Lower lobe of right lung (tissue), 2 donors: ENCODE data around the gene CBARP. TPM values are rescaled to one million over a fixed set of nuclear protein-coding genes. Genes with fewer than 3 reads are reported as not detected.
A peak's percentile ranks its signal among the peaks of the same experiment; 100 is the strongest.

Experiments used
- ATAC-seq, 2 donors: fragments of 200-7000 bp; cut with Tn5 transposase; one replicate each; pipeline ENCODE4 v1.9.1; 2020 to 2022; ENCODE audit warnings: mild to moderate bottlenecking in 2 of 2, moderate library complexity in 2 of 2
- DNase-seq: peaks from one replicate; pipeline ENCODE4 v3.0.0-alpha.2; 2020
- H3K27ac ChIP-seq: fragments of 200-600 bp; one replicate; pipeline ENCODE4 v1.8.0; 2022
- H3K27me3 ChIP-seq: fragments of 200-600 bp; one replicate; pipeline ENCODE4 v1.8.0; 2022; ENCODE audit warnings: low read depth
- H3K36me3 ChIP-seq: fragments of 200-600 bp; one replicate; pipeline ENCODE4 v1.8.0; 2022; ENCODE audit warnings: mild to moderate bottlenecking
- H3K4me1 ChIP-seq: fragments of 200-600 bp; one replicate; pipeline ENCODE4 v1.8.0; 2022
- H3K4me3 ChIP-seq: fragments of 200-600 bp; one replicate; pipeline ENCODE4 v1.8.0; 2022; ENCODE audit warnings: mild to moderate bottlenecking
- H3K9me3 ChIP-seq: fragments of 200-600 bp; one replicate; pipeline ENCODE4 v1.8.0; 2022
- intact Hi-C: fragments of 100-400 bp; cut with DNase I; formaldehyde crosslinking; loops from one replicate; pipeline ENCODE4 v1.11.0; 2022
- total RNA-seq: library from RNA; stranded (reverse); fragmentation: NEBNext Ultra II Directional; extraction: Animal tissue kit (Norgen Biotek cat#: 25700); gene quantifications from one replicate; pipeline ENCODE4 v1.2.1, GENCODE V29; 2021
- TF ChIP-seq, protein P1 (sequence below): fragments of 200-600 bp; IDR thresholded peaks from one replicate; pipeline ENCODE4 v1.8.0; 2022; ENCODE audit warnings: antibody characterized with exemption, mild to moderate bottlenecking
- donor health status: DM: no; HTN: yes; CAD: no; lungs with severe emphysema.

Gene CBARP
- total RNA-seq, 1 donor from 2014 or later = 0.41 TPM

DNA sequence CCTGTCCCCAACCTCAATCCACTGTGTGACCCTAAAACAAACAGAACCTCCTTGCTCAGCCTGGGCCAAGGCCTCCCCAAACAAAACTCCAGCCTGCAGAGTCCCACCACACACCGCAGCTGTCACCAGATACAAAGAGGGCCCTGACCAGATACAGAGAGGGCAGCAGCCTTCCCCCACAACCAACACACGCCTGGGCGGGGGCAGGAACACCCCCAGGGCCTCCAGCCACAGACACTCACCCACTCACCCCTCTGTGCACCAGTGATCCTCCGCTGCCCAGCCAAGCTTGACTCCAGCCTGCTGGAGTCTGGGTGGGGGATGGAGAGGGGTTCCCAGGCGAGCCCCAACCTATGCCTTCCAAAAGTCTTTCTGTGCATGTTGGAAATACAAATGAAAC lies 25.4 kb upstream of the CBARP start:
- H3K27me3 ChIP-seq = no peaks in the 10 kb centered on the region
- TF ChIP-seq, protein P1, sequence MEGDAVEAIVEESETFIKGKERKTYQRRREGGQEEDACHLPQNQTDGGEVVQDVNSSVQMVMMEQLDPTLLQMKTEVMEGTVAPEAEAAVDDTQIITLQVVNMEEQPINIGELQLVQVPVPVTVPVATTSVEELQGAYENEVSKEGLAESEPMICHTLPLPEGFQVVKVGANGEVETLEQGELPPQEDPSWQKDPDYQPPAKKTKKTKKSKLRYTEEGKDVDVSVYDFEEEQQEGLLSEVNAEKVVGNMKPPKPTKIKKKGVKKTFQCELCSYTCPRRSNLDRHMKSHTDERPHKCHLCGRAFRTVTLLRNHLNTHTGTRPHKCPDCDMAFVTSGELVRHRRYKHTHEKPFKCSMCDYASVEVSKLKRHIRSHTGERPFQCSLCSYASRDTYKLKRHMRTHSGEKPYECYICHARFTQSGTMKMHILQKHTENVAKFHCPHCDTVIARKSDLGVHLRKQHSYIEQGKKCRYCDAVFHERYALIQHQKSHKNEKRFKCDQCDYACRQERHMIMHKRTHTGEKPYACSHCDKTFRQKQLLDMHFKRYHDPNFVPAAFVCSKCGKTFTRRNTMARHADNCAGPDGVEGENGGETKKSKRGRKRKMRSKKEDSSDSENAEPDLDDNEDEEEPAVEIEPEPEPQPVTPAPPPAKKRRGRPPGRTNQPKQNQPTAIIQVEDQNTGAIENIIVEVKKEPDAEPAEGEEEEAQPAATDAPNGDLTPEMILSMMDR = no peak
- no peak overlapping the region for H3K4me3 ChIP-seq
- peak overlapping the region; percentile 98 for H3K27ac ChIP-seq
- DNase-seq (no peak), ATAC-seq (no peak)
- peaks cover 2% of the 10 kb centered on the region for H3K36me3 ChIP-seq
- intact Hi-C loops = no loop called here
- H3K4me1 ChIP-seq = peaks cover 81% of the 10 kb centered on the region
- H3K9me3 ChIP-seq = no peaks in the 10 kb centered on the region

DNA sequence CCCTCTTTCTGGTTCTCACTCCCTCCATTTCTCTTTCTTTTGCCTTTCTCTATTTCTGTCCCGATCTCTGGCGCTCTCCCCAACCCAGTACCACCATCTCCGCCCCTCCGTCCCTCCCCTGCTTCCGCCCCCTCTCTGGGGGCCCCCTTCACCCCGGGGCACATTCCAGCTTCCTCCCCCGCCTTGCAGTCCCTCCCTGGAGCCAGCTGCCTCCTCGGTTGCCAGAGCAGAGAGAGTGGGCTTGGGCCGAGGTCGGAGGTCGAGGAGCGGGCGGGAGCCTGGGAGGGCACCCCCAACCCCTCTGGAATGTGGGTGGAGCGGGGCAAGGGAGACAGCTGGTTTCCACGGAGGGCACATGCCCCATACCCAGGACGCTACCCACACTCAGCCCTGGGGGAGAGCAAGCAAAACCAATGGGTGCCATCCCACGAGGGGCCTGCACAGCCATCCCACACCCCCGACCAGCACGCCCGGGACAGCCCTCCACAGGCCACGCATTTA lies 24.9 kb upstream of the CBARP start:
- no peaks in the 10 kb centered on the region for H3K27me3 ChIP-seq
- H3K4me1 ChIP-seq = peaks cover 81% of the 10 kb centered on the region
- peak overlapping the region; percentile 98 for H3K27ac ChIP-seq
- intact Hi-C loops = no loop called here
- H3K9me3 ChIP-seq = no peaks in the 10 kb centered on the region
- no peak for ATAC-seq
- H3K4me3 ChIP-seq = peak overlapping the region; percentile 76
- peaks cover 7% of the 10 kb centered on the region for H3K36me3 ChIP-seq
- no peak for DNase-seq
- TF ChIP-seq, protein P1 = no peak

DNA sequence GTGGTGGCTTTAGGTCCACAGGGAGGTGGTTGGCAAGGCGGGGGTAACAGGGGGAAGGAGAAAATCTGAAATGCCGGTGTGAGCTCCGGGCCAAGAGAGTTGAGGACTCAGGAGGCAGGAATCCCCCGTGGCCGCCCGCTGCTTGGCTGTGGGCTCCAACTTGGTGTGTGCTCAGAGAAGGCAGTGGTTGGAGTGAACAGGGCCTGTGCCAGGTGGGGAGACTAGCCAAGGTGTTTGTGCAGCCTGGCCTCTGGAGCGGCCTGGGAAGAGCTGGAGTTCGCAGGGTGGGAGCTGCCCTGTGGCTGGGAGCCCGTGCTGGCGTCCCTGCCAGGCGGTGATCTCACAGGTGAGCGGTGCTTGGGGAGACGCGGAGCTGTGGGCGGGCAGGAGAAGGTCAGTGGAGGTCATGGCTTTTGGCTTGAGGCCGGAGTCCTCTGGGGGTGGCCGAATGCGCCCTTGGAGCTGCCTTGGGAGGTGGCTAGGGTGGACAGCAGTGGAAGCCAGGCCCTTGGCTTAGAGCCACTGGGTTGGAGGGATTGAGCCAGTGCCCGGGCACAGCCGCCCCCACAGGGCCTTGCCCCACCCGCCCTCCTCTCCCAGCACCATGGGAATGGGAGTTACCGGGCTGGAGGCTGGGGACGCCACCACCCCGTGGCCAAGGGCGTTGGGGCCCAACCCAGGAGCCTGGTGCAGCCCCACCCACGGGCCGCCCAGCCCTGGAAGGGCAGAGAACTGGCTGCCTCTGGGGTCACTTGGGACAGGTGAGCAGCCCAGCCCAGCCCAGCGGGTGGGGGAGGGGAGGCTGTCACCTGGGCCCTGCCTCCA lies 24.2 kb upstream of the CBARP start:
- Histone ChIP-seq H3K4me1 (peaks cover 81% of the 10 kb centered on the region), H3K9me3 (no peaks in the 10 kb centered on the region), H3K27ac (peak overlapping the region; percentile 98), H3K27me3 (no peaks in the 10 kb centered on the region), H3K36me3 (peaks cover 12% of the 10 kb centered on the region), H3K4me3 (peak overlapping the region; percentile 76)
- TF ChIP-seq, protein P1 = no peak
- intact Hi-C loops = no loop called here
- ATAC-seq = peak; percentile 54
- DNase-seq = peak; percentile 91

DNA sequence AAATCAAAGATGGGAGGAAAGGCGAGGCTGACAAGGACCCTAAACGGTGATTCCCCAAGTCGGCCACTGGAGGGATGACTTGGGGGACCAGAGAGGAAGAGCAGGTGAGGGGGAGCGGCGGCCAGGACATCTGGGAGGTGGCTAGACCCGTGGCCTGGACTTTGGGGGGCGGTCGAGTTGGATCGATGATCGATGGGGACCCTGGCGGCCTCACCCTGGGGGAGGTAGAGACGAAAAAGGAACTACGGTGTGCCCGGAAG lies 23.7 kb upstream of the CBARP start:
- intact Hi-C loops = no loop called here

DNA sequence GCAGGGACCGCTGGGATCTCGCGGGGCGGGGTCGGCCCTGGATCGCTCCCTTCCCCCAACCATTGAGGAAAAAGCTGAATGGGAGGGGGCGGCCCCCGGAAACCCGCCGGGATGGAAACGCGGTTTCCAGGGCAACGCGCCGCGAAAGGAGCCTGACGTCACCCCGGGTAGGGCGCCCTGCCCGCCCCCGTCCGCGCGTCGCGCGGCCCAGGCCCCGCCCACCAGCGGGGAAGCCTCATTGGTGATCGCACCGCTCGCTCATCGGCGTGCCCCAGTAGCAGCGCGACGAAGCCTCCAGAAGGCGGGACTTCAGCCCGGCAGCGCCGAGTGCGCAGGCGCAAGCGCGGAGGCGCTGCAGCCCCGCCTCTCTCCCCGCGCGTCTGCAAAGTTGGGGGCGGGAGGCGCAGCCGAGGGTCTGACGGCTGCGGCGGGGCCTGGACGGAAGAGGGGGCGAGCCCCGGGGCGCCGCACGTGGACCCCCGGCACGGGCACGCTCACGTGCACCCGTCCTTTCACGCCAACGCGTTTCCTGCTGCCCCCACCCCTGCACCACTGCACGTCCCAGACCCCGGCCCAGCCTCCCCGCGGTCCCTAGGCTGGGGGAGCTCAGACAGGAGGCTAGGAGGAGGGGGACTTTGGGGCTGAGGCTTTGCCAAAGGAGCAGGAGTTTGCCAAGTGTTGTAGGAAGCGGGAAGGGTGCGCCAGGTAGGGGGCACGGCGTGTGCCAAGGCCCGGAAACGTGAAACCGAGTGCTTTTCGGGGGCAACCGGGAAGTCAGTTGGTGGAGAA lies 23.1 kb upstream of the CBARP start:
- intact Hi-C loops = no loop called here

More for the DNA sequence above, 23.7 kb upstream of the CBARP start:
- TF ChIP-seq, protein P1 = no peak
- Histone ChIP-seq H3K4me1 (peaks cover 82% of the 10 kb centered on the region), H3K4me3 (peak overlapping the region; percentile 76), H3K27ac (peak overlapping the region; percentile 98), H3K36me3 (peaks cover 17% of the 10 kb centered on the region), H3K27me3 (no peaks in the 10 kb centered on the region), H3K9me3 (no peaks in the 10 kb centered on the region)
- ATAC-seq = no peak
- DNase-seq = peak; percentile 61

More for the DNA sequence above, 23.1 kb upstream of the CBARP start:
- TF ChIP-seq, protein P1 = no peak
- Histone ChIP-seq H3K27ac (peak overlapping the region; percentile 98), H3K27me3 (no peaks in the 10 kb centered on the region), H3K36me3 (peaks cover 23% of the 10 kb centered on the region), H3K9me3 (no peaks in the 10 kb centered on the region), H3K4me1 (peaks cover 82% of the 10 kb centered on the region), H3K4me3 (peak overlapping the region; percentile 76)
- peak; percentile 83 to 92 for ATAC-seq
- peak; percentile 97 for DNase-seq
